ENCODE results near the gene MANSC1.

Gene MANSC1

DNA sequence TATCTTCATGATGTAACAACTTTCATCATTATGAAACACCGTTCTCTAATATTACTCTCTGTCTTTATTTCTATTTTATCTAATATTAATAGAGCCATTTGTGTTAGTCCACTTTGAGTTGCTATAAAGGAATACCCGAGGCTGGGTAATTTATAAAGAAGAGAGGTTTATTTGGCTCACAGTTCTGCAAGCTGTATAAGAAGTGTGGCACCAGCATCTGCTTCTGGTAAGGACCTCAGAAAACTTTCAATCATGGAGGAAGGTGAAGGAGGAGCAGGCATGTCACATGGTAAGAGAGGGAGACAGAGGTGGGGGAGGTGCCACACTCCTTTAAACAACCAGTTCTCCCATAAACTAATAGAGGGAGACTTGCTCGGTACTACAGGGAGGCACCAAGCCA is 31.9 kb upstream of the MANSC1 start:
- TF ChIP-seq, protein P1, sequence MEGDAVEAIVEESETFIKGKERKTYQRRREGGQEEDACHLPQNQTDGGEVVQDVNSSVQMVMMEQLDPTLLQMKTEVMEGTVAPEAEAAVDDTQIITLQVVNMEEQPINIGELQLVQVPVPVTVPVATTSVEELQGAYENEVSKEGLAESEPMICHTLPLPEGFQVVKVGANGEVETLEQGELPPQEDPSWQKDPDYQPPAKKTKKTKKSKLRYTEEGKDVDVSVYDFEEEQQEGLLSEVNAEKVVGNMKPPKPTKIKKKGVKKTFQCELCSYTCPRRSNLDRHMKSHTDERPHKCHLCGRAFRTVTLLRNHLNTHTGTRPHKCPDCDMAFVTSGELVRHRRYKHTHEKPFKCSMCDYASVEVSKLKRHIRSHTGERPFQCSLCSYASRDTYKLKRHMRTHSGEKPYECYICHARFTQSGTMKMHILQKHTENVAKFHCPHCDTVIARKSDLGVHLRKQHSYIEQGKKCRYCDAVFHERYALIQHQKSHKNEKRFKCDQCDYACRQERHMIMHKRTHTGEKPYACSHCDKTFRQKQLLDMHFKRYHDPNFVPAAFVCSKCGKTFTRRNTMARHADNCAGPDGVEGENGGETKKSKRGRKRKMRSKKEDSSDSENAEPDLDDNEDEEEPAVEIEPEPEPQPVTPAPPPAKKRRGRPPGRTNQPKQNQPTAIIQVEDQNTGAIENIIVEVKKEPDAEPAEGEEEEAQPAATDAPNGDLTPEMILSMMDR (IDR thresholded peaks at IDR 0.05; ENCODE audit: poor library complexity, severe bottlenecking), result no peak
- Histone ChIP-seq H3K36me3 (ENCODE audit: low read depth) (no peaks in the 10 kb centered on the region), H3K4me1 (ENCODE audit: insufficient read depth, poor library complexity, severe bottlenecking) (no peaks in the 10 kb centered on the region), H3K9me3 (ENCODE audit: severe bottlenecking) (no peaks in the 10 kb centered on the region), H3K27me3 (ENCODE audit: insufficient read depth, poor library complexity, severe bottlenecking) (no peaks in the 10 kb centered on the region), H3K4me3 (ENCODE audit: severe bottlenecking) (no peak overlapping the region), H3K27ac (ENCODE audit: poor library complexity, severe bottlenecking) (no peak overlapping the region)
- ATAC-seq (ENCODE audit: low read depth) (no peak), DNase-seq (ENCODE audit: low spot score) (no peak)

DNA sequence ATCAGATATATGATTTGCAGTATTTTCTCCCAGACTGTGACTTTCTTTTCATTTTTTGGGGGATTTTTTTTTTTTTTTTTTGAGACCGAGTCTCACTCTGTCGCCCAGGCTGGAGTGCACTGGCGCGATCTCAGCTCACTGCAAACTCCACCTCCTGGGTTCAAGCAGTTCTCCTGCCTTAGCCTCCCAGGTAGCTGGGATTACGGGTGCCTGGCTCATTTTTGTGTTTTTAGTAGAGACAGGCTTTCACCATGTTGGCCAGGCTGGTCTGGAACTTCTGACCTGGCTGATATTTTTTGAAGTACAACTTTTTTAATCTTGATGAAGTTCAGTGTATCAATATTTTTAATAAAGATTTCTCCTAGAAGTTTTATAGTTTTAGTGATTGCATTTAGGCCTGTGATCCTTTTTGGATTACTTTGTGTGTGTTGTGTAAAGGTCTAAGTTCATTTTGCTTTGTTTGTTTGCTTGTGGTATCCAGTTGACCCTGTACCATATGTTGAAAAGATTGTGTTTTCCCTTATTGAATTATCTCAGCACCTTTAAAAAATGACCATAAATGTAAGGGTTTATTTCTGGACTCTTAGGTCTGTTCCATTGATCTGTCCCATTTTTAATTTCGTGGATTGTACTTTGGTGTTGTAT is 31.0 kb upstream of the MANSC1 start:
- TF ChIP-seq, protein P1 (IDR thresholded peaks at IDR 0.05; ENCODE audit: poor library complexity, severe bottlenecking), result no peak

DNA sequence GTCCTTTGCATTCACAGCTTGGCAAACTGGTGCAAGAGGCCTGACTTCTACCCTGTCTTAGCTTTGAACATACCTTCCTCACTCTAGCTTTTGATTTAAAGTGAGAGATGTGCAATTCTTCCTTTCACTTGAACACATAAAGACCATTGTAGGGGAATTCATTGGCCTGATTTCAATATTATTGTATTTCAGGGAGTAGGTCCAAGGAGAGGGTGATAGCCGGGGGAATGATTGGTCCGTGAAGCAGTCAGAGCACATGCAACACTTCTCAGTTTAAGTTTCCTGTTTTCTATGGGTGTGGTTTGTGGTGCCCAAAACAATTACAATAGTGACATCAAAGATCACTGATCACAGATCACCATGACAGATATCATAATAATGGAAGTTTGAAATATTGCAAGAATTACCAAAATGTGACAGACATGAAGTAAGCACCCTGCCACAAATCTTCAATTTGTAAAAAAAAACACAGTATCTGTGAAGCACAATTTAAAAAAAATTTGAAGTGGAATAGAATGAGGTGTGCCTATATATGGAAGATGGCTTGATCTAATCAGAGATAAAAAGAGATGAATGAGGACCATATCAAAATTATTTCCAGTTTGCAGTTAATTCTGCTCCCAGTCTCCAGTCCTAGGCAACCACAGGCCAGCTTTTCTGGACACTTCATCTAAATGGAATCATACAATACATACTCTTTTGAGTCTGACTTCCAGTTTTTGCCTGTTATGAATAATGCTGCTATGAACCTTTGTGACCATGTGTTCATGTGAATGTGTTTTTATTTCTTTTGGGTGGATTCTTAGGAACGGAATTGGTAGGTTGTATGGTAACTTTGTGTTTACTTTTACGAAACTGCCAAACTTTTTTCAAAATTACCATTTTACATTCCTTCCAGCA is 30.0 kb upstream of the MANSC1 start:
- Histone ChIP-seq H3K4me3 (ENCODE audit: severe bottlenecking) (no peak overlapping the region), H3K36me3 (ENCODE audit: low read depth) (no peaks in the 10 kb centered on the region), H3K27ac (ENCODE audit: poor library complexity, severe bottlenecking) (no peak overlapping the region), H3K27me3 (ENCODE audit: insufficient read depth, poor library complexity, severe bottlenecking) (no peaks in the 10 kb centered on the region), H3K4me1 (ENCODE audit: insufficient read depth, poor library complexity, severe bottlenecking) (no peaks in the 10 kb centered on the region), H3K9me3 (ENCODE audit: severe bottlenecking) (no peaks in the 10 kb centered on the region)
- DNase-seq (ENCODE audit: low spot score), result no peak
- no peak for ATAC-seq (ENCODE audit: low read depth)
- TF ChIP-seq, protein P1 (IDR thresholded peaks at IDR 0.05; ENCODE audit: poor library complexity, severe bottlenecking), result no peak

More for the DNA sequence above, 31.0 kb upstream of the MANSC1 start:
- Histone ChIP-seq H3K27me3 (ENCODE audit: insufficient read depth, poor library complexity, severe bottlenecking) (no peaks in the 10 kb centered on the region), H3K27ac (ENCODE audit: poor library complexity, severe bottlenecking) (no peak overlapping the region), H3K4me1 (ENCODE audit: insufficient read depth, poor library complexity, severe bottlenecking) (no peaks in the 10 kb centered on the region), H3K4me3 (ENCODE audit: severe bottlenecking) (no peak overlapping the region), H3K9me3 (ENCODE audit: severe bottlenecking) (no peaks in the 10 kb centered on the region), H3K36me3 (ENCODE audit: low read depth) (no peaks in the 10 kb centered on the region)
- DNase-seq (ENCODE audit: low spot score), result no peak
- no peak for ATAC-seq (ENCODE audit: low read depth)

DNA sequence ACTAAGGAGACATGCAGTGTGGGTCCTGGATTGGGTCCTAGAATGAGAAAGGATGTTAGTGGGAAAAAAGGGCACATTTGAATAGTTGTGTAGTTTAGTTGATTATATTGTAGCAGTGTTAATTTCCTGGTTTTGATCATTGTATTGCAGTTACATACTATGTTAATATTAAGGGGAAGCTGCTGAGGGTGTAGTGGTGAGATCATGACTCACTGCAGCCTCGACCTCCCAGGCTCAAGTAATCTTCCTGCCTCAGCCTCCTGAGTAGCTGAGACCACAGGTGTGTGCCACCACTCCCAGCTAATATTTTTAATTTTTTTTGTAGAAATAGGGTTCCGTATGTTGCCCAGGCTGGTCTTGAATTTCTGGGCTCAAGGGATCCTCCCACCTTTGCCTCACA is 28.6 kb upstream of the MANSC1 start:
- Histone ChIP-seq H3K27me3 (ENCODE audit: insufficient read depth, poor library complexity, severe bottlenecking) (no peaks in the 10 kb centered on the region), H3K27ac (ENCODE audit: poor library complexity, severe bottlenecking) (no peak overlapping the region), H3K4me1 (ENCODE audit: insufficient read depth, poor library complexity, severe bottlenecking) (no peaks in the 10 kb centered on the region), H3K9me3 (ENCODE audit: severe bottlenecking) (no peaks in the 10 kb centered on the region), H3K36me3 (ENCODE audit: low read depth) (no peaks in the 10 kb centered on the region), H3K4me3 (ENCODE audit: severe bottlenecking) (no peak overlapping the region)
- ATAC-seq (ENCODE audit: low read depth) (no peak), DNase-seq (ENCODE audit: low spot score) (no peak)
- TF ChIP-seq, protein P1 (IDR thresholded peaks at IDR 0.05; ENCODE audit: poor library complexity, severe bottlenecking), result no peak

Measured in RWPE2 (cell line).